GM18873 (cell line): Measurements from ENCODE around the gene EIF5A.

Experiments
- ATAC-seq: cut with Tn5 transposase; IDR thresholded peaks from one replicate; pipeline ENCODE4 v1.9.1; 2021; ENCODE audit warnings: mild to moderate bottlenecking, moderate library complexity, moderate number of reproducible peaks; ENCODE audit not compliant: unreplicated experiment, low FRiP score

Gene EIF5A

DNA sequence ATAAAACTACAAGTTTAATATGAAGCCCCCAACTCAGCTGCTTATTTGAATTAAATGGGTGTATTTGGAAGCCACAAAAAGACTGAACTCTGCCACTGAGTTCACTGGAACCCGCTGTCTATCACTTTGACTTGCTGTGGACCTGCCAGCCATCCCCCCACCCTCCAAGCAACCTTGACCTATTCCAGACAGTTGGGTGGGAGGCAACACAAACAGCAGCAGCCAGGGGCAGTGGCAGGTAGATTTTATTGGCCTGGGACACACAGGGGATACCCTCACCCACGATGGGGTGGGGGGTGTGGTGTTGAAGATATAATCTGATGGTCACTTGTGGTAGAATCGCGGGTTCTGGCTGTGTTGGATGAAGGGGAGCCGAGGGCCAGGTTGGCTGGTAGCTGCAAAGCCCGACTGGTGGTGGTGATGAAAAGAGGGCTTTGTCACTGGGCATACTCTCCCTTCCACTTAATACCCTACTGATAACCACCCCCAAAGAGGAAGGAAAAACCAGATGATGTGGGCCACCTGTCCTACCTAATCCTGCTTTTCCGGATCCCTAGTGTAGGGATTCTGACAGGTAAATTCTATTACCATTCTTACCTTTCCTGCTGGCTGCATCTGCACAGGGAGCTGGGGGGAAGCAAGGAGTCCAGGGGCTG is 5.1 kb downstream of the EIF5A start:
- no peak for ATAC-seq

GRCh38 chr17:7313088-7313889 is 5.9 kb downstream of the EIF5A start:
- no peak for ATAC-seq

DNA sequence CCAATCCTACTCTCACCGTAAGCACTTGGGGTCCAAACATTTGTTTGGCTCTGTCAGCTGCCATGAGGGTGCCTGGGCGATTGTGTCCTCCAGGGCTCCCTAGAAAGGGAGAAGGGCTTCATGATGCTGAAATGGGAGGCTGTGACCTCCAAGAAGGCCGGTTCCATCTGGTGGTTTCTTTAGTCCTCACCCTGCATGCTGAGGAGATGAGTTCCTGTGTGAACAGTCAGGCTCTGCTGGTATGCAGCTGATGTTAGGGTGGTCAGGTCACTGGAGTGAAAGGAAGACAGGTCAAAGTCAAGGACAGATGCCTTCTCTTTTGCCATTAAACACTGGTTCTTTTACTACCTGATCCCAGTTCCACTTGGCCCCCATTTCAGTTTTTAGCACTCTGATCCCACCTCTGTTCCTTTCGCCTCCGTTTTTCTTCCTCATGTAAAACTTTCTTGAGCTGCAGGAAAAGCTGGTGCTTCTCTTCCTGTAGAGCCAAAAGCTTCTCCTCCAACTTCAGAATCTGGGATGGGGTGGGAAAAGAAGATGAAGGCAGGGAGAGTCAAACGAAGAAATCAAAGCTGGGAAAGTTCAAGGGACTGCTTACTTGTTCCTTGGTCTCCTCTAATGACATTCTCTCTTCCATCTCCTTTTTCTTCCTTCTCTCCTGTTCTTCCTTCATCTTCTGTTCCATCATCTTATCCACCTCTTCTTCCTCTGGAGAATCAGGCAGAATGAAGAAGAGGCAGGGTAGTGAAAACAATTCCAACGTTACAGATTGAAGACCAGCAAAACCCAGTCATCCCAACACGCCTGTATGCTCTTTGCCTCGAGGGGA is 6.7 kb downstream of the EIF5A start:
- ATAC-seq: no peak

GRCh38 chr17:7314719-7315569 is 7.5 kb downstream of the EIF5A start, which contains the start of gene GPS2:
Gene GPS2 (minus strand): TSS chr17:7315360. CDS start chr17:7315052, 308 bp downstream.
- ATAC-seq: peak; percentile 41

DNA sequence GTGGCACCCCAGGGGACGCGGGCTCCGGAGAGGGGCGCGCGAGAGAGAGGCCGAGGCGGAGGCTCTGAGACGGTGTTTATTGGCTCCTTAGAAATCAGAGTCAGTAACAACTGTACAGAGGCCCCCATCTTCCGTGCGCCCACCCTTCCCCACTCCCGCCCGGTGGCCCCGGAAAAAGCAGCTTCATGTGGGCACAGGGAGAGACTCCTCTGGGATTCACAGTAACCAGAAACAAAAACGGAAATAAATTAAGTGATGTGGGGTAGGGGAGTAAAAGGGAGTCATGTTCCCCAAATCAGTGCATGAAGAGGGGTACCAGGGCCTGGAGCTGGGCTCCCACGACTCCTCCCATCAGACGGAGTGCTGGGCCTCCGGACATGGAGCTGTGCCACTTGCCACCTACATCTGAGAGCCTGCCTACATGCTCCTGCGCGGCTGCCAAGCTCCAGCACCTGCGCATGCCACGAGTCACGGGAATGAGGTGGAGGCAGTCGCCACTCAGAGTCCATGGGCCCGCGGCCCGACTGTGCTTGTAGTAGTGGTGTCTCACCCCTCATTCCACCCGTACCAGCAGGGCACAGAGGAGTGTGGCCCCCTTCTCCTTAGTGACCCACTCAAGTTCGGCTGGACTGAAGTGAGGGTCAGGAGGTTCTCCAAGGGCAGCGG is 8.3 kb downstream of the EIF5A start:
- ATAC-seq: peak; percentile 5

DNA sequence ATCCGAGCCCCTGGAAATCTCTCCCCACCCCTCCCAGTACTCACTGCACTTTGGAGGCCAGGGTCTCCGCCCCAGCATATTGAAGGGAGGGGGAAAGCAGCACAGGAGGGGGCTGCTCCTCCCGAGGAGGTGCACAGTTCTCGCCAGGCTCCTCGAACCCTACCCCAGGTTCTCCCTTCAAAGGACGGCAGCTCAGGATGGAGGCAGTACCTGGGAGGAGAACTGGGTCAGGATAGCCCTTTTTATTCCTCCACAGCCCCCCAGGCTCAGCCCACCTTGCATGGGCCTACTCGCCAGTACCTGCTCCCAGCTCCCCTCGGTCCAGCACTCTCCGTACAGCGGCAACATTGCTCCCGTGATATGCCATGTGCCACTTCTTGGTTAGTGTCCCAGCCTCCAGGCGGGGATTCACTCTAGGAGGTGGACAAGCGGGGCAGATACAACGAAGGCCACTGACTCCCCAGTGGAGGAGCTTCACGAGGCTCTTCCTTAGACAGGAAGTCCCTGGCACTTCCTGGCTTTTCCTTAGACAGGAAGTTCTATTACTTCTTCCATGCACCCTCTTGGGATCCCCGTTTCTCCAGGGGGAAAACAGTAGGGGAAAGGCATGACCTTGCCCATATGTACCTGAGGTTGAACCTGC is 9.9 kb downstream of the EIF5A start:
- no peak for ATAC-seq

- no peak for ATAC-seq
These were observed 10.9 kb downstream of the EIF5A start for GRCh38 chr17:7318121-7318860.

DNA sequence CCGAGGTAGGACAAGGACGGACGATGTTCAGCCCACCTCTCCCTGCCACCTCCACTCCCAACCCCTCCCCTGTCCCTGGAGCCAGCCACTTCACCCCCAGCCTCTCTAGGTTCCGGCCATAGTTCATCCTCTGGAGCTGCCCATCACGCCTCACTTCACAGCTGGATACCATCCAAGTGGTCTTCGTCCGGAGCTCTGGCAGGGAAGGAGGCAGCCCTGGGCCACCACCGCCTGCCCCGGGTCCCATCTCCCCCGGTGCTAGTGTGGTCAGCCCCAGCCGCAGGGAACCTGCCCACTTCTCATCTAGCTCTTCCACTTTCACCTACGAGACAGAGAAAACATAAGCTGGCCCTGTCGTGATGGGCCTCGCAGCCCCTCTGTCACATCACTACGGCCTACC is 14.0 kb downstream of the EIF5A start:
- ATAC-seq: no peak

- ATAC-seq: no peak
These were observed 15.2 kb downstream of the EIF5A start for GRCh38 chr17:7322520-7323194.

DNA sequence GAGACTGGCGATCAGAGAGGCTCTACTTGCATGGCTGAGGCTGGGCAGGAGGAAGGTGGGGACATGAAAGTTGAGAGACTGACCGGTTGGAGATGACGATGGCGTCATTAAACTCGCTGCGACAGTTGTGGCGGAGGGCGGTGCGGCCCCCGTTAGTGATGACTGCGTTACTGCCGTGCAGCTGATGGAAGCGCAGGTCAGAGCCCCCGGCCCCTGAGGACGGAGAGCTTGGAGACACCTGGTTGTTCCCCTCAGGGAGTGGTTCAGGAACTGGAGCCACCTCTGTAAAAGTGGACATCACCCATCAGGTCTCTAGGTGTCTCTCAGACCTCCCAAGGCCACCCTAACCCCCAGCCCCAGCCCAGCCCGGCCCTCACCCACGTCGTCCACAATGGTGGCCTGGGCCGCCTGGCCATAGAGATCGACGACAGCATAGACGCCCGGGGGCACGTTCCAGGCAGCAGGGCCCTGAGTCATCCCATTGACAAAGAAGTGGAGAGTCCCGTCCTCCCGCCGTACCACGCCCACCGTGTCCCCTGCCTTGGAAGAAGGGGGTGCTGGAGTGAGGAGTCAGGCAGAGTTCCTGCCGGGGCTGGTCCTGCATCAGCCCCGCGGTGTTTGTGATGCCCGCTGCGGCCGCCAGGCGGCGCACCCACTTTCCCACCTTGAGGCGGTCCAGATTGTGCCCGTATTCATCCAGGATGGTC is 16.5 kb downstream of the EIF5A start:
- ATAC-seq: no peak

DNA sequence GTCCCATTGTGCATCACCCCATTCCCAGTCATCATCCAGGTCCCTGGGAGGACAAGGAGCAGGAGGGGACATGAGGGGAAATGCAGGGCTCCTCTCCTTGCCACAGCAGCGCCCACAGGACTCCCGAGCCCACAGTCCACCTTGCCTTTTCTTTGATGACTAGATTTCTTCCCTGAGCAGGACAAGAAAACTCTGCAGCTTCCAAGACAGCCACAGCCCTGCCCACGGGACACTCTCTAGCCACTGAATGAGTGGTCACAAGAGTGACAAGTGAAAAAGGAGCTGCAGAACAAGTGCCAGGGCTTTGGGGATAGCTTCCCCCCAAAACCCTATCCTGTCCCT is 17.0 kb downstream of the EIF5A start:
- ATAC-seq: no peak

GRCh38 chr17:7325031-7325528 is 17.7 kb downstream of the EIF5A start:
- ATAC-seq: no peak

DNA sequence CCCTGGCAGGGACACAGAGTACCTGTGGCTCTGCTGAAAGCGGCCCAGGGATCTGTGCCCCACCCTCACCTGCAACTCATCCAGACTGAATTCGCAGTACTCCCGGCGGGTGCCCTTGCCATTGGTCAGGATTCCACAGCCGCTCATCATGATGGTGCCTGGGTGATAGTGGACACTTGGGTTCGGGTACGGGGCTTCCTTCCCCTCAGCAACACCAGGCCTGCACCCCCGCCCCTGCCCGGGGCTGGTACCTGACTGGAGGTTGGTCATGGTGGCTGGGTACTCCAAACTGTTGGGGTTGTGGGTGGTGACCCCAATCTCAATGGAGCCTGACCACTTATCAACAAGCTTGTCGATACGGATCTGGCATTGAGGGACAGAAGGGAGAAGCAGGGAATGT is 18.8 kb downstream of the EIF5A start:
- no peak for ATAC-seq

- ATAC-seq: no peak
These were observed 19.6 kb downstream of the EIF5A start for GRCh38 chr17:7327056-7327455.

DNA sequence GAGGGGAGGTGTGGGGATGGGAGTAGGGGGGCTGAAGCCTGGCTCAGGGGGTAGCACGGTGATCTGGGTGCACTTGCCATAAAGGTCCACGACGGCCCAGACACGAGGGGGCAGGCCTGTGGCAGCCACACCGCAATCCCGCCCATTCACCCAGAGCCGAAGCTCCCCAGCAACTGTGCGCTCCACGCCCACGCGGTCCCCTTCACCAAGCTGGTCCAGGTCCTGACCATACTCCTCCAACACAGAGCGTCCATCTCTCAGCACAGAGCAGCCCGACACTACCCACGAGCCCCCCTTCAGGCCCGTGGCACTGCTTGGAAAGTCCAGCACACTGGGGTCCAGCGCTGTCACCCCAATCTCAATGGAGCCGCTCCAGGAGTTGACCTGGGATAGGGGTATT is 20.1 kb downstream of the EIF5A start:
- no peak for ATAC-seq

GRCh38 chr17:7328009-7328408 is 20.6 kb downstream of the EIF5A start:
- ATAC-seq: no peak

DNA sequence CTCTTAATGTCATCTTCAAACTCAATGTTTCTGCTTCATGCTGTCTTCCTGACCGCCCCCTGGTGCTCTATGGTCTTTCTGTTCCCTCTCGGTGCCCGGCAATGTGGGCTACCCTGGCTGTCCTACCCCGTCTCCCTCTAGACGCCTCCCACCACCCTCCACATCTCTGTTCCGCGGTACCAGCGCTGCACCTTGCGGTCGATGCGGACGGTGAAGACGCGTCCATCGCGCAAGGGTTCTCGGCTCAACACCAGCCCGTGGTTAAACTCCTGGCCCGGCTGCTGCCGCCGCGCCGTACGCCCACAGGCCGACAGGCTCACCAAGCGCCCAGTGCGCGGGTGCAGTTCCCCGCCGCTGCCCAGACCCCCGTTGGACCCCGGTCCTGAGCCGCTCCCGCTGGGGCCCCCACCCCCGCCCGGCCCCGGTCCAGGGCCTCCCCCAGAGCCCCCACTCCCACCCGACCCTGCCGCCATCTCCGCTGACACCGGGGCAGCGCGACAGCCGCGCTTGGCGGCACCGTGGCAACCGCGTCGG is 21.5 kb downstream of the EIF5A start, which contains the start of gene NEURL4:
Gene NEURL4 (minus strand): TSS at position 496 of the 534 bp plus-strand sequence. CDS start 23 bp downstream, at position 473.
- no peak for ATAC-seq
